HuH-7 (cell line): Measurements from ENCODE around the gene PPT2.
"Not testable (repeated sequence)": the region's sequence is repeated elsewhere in the genome, so short reads cannot be mapped to it uniquely, and the experiment has no call there.

Experiments used
- DNase-seq: peaks from one replicate; pipeline ENCODE4 v3.0.0; 2011; ENCODE audit warnings: low spot score

Gene PPT2

GRCh38 chr6:32189742-32190053 is 35.8 kb downstream of the PPT2 start:
- DNase-seq: no peak

GRCh38 chr6:32190054-32190851 is 36.3 kb downstream of the PPT2 start, which contains the start of gene PBX2:
Gene PBX2, minus strand, starts transcription at chr6:32190202. Its CDS starts 287 bp downstream, at chr6:32189915.
- DNase-seq: peak; percentile 66

DNA sequence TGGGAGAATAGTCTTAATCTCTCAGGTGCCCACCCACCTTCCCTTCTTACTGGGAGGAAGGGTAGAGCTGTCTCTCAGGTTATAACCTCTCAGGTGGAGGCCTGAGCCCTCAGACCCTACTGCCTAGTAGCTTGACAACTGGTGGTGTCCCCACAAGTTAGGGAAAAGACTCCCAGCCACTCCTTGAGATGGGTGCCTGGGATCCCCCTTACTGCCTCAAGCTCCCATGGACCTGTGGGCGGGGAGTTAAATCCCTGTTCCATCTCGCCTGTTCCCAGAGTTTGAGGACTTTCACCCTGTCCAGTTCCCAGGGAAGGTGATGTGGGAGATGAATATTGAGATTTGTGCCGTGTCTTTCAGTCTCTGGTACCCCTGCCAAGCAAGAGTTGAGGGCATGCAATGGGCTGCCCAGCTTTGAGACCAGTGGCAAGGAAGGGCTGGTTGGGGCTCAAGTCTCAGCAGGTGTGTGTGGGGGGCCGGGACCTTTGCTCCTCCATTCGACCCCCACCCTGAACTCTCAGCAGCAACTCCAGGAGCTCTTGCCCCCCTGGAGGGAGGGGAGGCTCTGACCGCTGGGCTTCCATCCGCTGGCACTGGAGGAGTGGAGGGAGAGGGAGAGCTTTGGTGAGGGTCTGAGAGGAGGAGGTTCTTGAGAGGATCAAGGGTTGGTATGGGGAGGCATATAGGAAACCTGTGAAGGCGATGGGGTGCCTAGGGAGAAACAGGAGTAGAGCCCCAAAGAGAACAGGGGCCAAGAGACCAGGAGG is 37.2 kb downstream of the PPT2 start:
- DNase-seq: no peak

GRCh38 chr6:32191696-32192607 is 38.0 kb downstream of the PPT2 start:
- DNase-seq: no peak

GRCh38 chr6:32192608-32193039 is 38.7 kb downstream of the PPT2 start, which contains the start of gene GPSM3:
Gene GPSM3, minus strand, starts transcription at chr6:32192643. Its CDS starts 130 bp downstream, at chr6:32192513.
- DNase-seq: no peak

DNA sequence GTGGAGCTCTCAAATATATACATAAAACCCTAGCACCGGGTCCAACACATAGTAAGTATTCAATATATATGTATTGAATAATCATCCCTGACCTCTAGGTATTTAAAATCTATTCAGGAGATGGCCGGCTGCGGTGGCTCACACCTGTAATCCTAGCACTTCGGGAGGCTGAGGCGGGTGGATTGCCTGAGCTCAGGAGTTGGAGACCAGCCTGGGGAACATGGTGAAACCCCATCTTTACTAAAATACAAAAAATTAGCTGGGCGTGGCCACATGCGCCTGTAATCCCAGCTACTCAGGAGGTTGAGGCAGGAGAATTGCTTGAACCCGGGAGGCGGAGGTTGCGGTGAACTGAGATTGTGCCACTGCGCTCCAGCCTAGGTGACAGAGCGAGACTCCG is 39.2 kb downstream of the PPT2 start:
- DNase-seq: not testable (repeated sequence)

DNA sequence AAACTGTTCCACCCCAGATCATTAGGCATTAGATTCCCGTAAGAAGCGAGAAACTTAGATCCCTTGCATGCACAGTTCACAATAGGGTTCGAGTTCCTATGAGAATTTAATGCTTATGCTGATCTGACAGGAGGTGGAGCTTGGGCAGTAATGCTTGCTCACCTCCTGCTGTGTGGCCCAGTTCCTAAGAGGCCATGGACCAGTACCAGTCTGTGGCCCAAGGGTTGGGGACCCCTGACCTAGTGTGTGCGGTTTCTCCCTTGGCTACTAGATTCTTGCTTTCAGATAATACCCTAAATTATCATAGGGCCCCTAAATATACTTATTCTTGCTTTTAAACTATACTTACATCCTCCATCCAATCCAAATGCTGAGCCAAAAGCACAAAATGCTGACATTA is 40.4 kb downstream of the PPT2 start:
- no peak for DNase-seq

DNA sequence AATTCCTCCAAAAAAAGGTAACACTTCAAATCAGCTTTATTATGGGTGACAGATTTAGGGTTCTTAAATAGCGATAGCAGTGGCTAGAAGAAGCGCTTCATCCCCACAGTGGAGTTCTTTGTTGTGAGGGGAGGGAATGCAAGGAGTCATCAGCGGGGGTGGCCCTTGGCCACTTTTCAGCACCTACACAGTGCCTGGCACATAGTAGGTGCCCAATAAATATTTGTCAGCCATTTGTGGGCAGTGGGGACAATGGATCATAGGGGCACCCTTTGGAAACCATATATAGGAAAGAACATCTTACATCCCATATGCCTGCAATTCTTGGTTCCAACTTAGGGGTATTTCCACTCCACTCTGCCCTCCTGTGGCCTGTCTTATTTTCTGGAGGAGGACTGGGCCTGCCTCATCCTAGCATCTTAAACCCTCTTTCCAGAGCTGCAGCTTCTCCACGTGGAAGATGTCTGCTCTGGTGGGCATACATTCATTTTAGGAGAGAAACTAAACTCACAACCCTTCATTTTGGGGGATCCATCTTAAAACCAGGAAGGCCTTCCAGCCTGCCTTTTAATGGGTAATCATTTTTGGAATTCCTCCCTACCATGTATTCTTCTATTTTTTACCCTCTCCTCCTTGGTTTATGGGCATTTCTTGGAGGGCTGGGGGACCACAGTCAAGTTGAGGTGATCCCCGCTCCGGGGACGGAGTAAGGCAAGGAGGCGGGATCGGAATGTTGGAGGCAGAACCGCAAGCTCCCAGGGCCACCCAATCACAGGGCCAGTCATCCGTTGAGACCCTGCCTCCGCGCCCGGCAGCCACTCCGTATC is 41.1 kb downstream of the PPT2 start:
- peak; percentile 44 for DNase-seq

DNA sequence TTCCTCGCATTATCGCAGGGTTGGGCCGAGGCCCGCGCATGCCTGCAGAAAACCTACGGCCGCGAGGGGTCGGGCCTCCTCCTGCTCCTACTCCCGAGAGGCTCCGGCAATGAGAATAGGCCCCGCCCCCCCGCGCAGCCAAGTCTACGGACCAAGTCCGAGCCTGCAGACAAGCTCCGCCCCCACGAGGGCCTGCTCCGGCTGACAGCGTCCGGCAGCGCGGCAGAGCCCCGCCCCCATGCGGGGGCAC is 41.6 kb downstream of the PPT2 start:
- DNase-seq: peak; percentile 91

DNA sequence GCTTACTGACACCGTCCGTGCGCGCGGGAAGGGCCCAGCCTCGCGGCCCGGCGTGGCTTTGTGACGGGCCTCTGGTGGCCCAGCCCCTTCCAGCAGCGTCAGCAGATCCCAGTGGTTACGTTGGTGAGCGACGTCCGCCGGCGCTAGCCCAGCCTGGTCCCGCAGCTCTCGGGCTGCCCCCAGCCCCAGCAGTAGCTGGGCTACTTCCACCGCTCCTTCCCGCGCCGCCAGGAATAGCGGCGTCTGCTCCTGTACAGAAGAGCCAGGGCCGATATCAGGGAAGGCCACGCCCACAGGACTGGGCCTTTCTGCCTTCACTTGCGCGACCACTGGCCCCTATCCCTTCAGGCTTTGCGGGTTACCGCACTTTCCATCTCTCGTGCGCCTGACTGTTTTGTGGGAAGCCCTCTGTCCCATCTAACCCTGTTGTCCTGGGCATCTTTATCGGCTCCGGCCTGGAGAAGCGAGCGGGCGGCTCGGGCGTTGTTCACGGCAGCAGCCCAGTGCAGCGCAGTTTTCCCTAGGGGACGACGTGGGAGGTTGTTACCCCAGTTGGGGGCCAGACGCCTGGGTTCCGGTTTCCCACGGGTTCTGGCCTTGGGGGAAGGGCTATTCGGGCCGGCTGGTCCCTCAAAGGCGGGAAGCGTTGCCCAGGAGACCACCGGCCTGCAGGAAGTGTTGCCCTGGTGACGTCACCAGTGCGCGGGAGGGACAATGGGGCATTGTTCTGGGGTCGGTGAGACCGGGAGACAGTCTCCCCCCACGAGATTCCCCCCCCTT is 42.2 kb downstream of the PPT2 start:
- DNase-seq: peak; percentile 83

GRCh38 chr6:32196682-32197616 is 43.0 kb downstream of the PPT2 start:
- no peak for DNase-seq

GRCh38 chr6:32198345-32198696 is 44.4 kb downstream of the PPT2 start:
- DNase-seq: no peak

- no peak for DNase-seq
Observed at GRCh38 chr6:32198866-32199265, 44.9 kb downstream of the PPT2 start.

DNA sequence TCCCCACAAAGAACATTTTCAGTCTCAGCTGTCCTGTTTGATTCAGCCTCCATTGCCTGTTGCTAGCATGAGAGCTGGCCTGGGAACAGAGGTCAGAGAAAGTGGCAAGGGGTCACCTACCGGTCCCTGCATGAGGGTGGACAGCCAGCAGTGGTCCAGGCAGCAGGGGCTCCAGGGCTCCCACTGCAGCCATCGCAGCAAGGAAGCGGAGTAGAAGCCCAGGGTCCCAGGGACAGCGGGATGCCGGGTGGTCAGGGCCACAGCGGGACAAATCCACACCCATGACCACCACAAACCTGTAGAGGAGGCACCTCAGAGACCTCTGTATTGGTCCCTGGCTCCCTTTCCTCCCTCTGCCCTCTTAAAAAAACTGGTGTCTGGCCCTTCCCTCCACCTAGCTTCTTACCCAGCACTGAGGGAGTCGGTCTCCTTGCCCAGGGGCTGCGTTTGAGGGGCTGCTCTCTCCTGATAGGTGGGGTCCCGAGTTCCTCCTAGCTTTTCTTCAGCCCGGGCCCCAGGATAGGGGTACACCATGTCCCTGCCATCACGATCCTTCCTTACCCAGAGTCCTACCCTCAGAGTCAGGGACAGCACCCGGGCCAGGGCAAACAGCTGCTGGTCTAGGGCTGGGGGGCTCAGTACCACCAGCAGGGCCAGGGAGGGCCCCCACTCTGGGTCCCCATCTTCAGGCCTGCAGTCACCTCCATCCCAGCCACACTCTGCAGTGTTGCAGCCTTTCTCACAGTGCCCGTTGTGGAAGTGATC is 47.0 kb downstream of the PPT2 start:
- DNase-seq: no peak

DNA sequence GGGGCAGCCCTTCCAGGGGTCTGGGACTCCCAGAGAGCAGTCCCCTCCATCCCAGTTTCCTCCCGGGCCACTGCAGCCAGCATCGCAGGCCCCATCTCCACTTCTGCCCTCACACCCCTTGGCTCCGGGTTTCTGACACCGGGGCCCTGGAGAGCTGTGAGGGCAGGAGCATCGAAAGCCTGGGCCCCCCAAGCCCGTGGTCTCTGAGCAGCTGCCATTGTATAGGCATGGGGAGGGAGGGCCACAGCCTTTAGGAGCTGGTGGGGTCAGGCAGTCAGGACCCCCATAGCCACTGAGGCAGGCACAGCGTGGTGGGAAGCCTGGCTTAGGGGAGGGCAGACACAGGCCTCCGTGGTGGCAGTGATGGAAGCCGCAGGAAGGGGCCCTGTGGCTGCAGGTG is 48.2 kb downstream of the PPT2 start:
- no peak for DNase-seq

DNA sequence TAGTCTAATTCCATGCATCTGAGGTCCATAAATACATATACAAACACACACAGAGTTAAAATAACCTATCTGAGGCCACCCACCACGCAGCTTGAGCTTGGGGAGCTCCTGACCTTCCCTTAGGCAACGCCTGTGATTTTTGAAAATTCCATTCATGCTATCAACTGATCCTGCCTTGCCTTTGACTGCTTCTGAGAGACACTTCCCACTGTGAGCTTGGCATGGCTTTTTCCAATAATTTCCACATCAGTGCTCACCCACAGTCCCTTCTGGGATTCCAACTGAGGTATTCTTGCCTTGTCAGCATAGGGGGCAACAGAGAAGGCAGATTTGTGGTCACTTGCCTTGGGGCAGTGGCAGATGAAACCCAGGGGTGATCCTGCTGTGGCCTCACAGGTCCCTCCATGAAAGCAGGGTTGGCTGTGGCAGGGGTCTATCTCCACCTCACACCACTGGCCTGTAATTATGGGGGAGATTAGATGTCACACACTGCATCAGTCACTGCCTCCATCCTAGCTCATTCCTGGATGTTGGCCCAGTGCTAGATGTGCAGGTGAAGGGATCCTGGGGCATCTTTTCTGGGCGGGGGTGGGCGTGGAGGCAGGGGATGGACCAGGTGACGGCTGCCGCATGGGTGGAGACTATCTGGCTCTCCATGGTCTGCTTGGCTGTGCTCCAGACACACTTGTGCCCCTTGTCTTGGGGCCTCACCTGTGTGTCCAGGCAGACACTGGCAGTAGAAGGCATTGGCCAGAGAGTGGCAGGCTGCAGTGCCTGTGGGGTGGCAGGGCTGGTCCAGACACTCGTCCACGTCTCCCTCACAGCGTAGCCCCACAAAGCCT is 49.7 kb downstream of the PPT2 start:
- DNase-seq: no peak

GRCh38 chr6:32204268-32204715 is 50.4 kb downstream of the PPT2 start:
- DNase-seq: no peak

GRCh38 chr6:32208996-32209395 is 55.1 kb downstream of the PPT2 start:
- DNase-seq: no peak
